T-helper 9 cell (primary cell): ENCODE results near the gene ERC2.

ENCODE experiments used
- DNase-seq: peaks from one replicate; pipeline ENCODE4 v3.0.0-alpha.2; 2020

The ERC2 gene

GRCh38 chr3:55604846-55605245 lies 863.4 kb downstream of the ERC2 start:
- no peak for DNase-seq

- no peak for DNase-seq
Observed at GRCh38 chr3:55604402-55604801, 863.9 kb downstream of the ERC2 start.

GRCh38 chr3:55601366-55602080 lies 866.7 kb downstream of the ERC2 start:
- no peak for DNase-seq

- DNase-seq: no peak
Observed at GRCh38 chr3:55598224-55598623, 870.0 kb downstream of the ERC2 start.

- no peak for DNase-seq
Observed at GRCh38 chr3:55597641-55598040, 870.6 kb downstream of the ERC2 start.

- DNase-seq: no peak
Observed at GRCh38 chr3:55596212-55596611, 872.1 kb downstream of the ERC2 start.

GRCh38 chr3:55595420-55595819 lies 872.8 kb downstream of the ERC2 start:
- DNase-seq: no peak

GRCh38 chr3:55592572-55592971 lies 875.7 kb downstream of the ERC2 start:
- no peak for DNase-seq

- no peak for DNase-seq
Observed at GRCh38 chr3:55591888-55592287, 876.4 kb downstream of the ERC2 start.

GRCh38 chr3:55588146-55588765 lies 880.0 kb downstream of the ERC2 start:
- DNase-seq: no peak

GRCh38 chr3:55585856-55586255 lies 882.4 kb downstream of the ERC2 start:
- DNase-seq: no peak

- DNase-seq: no peak
Observed at GRCh38 chr3:55584716-55585368, 883.4 kb downstream of the ERC2 start.

GRCh38 chr3:55584030-55584429 lies 884.2 kb downstream of the ERC2 start:
- DNase-seq: no peak

GRCh38 chr3:55583475-55583874 lies 884.8 kb downstream of the ERC2 start:
- DNase-seq: no peak

- no peak for DNase-seq
Observed at GRCh38 chr3:55579496-55579895, 888.8 kb downstream of the ERC2 start.

- no peak for DNase-seq
Observed at GRCh38 chr3:55576621-55577388, 891.5 kb downstream of the ERC2 start.

GRCh38 chr3:55574671-55575070 lies 893.6 kb downstream of the ERC2 start:
- no peak for DNase-seq

GRCh38 chr3:55572816-55573215 lies 895.5 kb downstream of the ERC2 start:
- no peak for DNase-seq

- no peak for DNase-seq
Observed at GRCh38 chr3:55571913-55572312, 896.4 kb downstream of the ERC2 start.

GRCh38 chr3:55571216-55571813 lies 897.0 kb downstream of the ERC2 start:
- DNase-seq: no peak

GRCh38 chr3:55570271-55570711 lies 898.0 kb downstream of the ERC2 start:
- no peak for DNase-seq

- DNase-seq: no peak
Observed at GRCh38 chr3:55569033-55569599, 899.2 kb downstream of the ERC2 start.

- no peak for DNase-seq
Observed at GRCh38 chr3:55567615-55568014, 900.7 kb downstream of the ERC2 start.
